Epidermal melanocyte (primary cell): ENCODE measurements around the gene TMPRSS2.

Experiments used
- DNase-seq: peaks from one replicate; pipeline ENCODE4 v3.0.0; 2011; ENCODE audit warnings: low spot score; ENCODE audit not compliant: insufficient read length

The TMPRSS2 gene

GRCh38 chr21:41482980-41483379 lies 25.0 kb downstream of the TMPRSS2 start:
- DNase-seq: no peak

GRCh38 chr21:41482301-41482700 lies 25.7 kb downstream of the TMPRSS2 start:
- no peak for DNase-seq

- no peak for DNase-seq
These were observed 26.8 kb downstream of the TMPRSS2 start for GRCh38 chr21:41481191-41481590.

GRCh38 chr21:41480086-41480690 lies 27.8 kb downstream of the TMPRSS2 start:
- DNase-seq: no peak

GRCh38 chr21:41479686-41480085 lies 28.3 kb downstream of the TMPRSS2 start:
- DNase-seq: no peak

GRCh38 chr21:41478319-41479177 lies 29.4 kb downstream of the TMPRSS2 start:
- no peak for DNase-seq

- peak; percentile 73 for DNase-seq
These were observed 30.2 kb downstream of the TMPRSS2 start for GRCh38 chr21:41477641-41478318.

- no peak for DNase-seq
These were observed 32.1 kb downstream of the TMPRSS2 start for GRCh38 chr21:41475714-41476420.

- DNase-seq: no peak
These were observed 35.0 kb downstream of the TMPRSS2 start for GRCh38 chr21:41472753-41473548.

- DNase-seq: no peak
These were observed 37.9 kb downstream of the TMPRSS2 start for GRCh38 chr21:41470054-41470453.

GRCh38 chr21:41466024-41466820 lies 41.7 kb downstream of the TMPRSS2 start:
- DNase-seq: peak; percentile 49

GRCh38 chr21:41465176-41465781 lies 42.7 kb downstream of the TMPRSS2 start:
- no peak for DNase-seq

- peak; percentile 59 for DNase-seq
These were observed 47.1 kb downstream of the TMPRSS2 start for GRCh38 chr21:41460578-41461527.

- DNase-seq: no peak
These were observed 47.9 kb downstream of the TMPRSS2 start for GRCh38 chr21:41459884-41460534.

- no peak for DNase-seq
These were observed 49.4 kb downstream of the TMPRSS2 start for GRCh38 chr21:41458559-41458958.

- DNase-seq: no peak
These were observed 49.8 kb downstream of the TMPRSS2 start for GRCh38 chr21:41458121-41458520.

GRCh38 chr21:41453761-41454160 lies 54.2 kb downstream of the TMPRSS2 start:
- DNase-seq: no peak

- DNase-seq: no peak
These were observed 54.8 kb downstream of the TMPRSS2 start for GRCh38 chr21:41453198-41453597.
